OCI-LY3 (cell line): ENCODE results near the gene GPR18.

Source experiments
- H2AFZ ChIP-seq: fragments of 200-600, 300-600 bp; shearing (Covaris generic); 2 replicates; pipeline ENCODE4 v1.6.0; 2014; ENCODE audit warnings: antibody characterized with exemption, low read depth, low read length
- H3K27ac ChIP-seq: fragments of 200-600, 300-600 bp; sonication (generic); 2 replicates; pipeline ENCODE4 v1.5.1; 2014; ENCODE audit warnings: mild to moderate bottlenecking, low read length, moderate library complexity, mixed read lengths
- H3K27me3 ChIP-seq: fragments of 200-600, 300-600 bp; sonication (generic); 2 replicates; pipeline ENCODE4 v1.6.1; 2014; ENCODE audit warnings: low read depth, low read length, mixed read lengths
- H3K36me3 ChIP-seq: fragments of 200-600, 300-600 bp; sonication (generic); replicated peaks from 2 replicates; pipeline ENCODE3; 2014; ENCODE audit warnings: low read depth, low read length, mixed read lengths
- H3K4me1 ChIP-seq: fragments of 300-600, 200-600 bp; sonication (generic); 2 replicates; pipeline ENCODE4 v1.6.1; 2014; ENCODE audit warnings: low read length, mixed read lengths
- H3K4me2 ChIP-seq: fragments of 200-600, 300-600 bp; sonication (generic); 2 replicates; pipeline ENCODE4 v1.6.1; 2014; ENCODE audit warnings: low read length, mixed read lengths
- H3K4me3 ChIP-seq: fragments of 300-600, 200-600 bp; sonication (generic); 2 replicates; pipeline ENCODE4 v1.5.1; 2014; ENCODE audit warnings: antibody characterized with exemption, mild to moderate bottlenecking, low read length, moderate library complexity
- H3K79me2 ChIP-seq: fragments of 300-600, 200-600 bp; shearing (Covaris generic); 2 replicates; pipeline ENCODE4 v1.6.1; 2014; ENCODE audit warnings: mild to moderate bottlenecking, low read length, mixed read lengths
- H3K9ac ChIP-seq: fragments of 300-600, 200-600 bp; shearing (Covaris generic); 2 replicates; pipeline ENCODE4 v1.6.0; 2014; ENCODE audit warnings: mild to moderate bottlenecking, low read length, moderate library complexity
- H3K9me3 ChIP-seq: fragments of 200-600, 300-600 bp; shearing (Covaris generic); 2 replicates; pipeline ENCODE4 v1.6.1; 2014; ENCODE audit warnings: low read length, mixed read lengths; ENCODE audit not compliant: insufficient read depth
- H4K20me1 ChIP-seq: fragments of 200-600, 300-600 bp; sonication (generic); 2 replicates; pipeline ENCODE4 v1.6.1; 2016; ENCODE audit warnings: low read length, mixed read lengths; ENCODE audit not compliant: insufficient read depth
- EZH2phosphoT487 ChIP-seq: fragments of 200-600 bp; shearing (Covaris generic); IDR thresholded peaks from 2 replicates; pipeline ENCODE4 v1.6.1; 2018; ENCODE audit warnings: antibody characterized with exemption, mixed run types, low read depth
- TF ChIP-seq, protein P1 (sequence below): fragments of 200-600, 300-600 bp; sonication (generic); IDR thresholded peaks from 2 replicates; pipeline ENCODE4 v1.5.1; 2014; ENCODE audit warnings: antibody characterized with exemption, low read length, low read depth

The GPR18 gene

DNA sequence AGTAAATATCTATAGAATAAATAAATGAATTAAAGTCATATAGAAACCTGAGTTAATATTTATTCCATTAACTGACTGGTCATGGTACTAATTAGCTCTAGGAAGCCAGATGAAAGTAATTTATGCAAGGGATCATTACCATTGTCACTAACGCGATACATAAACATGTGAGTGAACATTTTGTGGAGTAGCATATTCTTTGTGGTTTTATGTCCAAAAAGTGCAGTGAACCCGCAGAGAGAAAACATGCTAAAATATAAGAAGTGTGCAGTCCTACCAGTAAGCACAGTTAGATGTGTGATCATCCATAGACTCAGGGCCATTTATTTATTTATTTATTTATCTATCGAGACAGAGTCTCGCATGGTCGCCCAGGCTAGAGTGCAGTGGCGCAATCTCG lies 47.4 kb upstream of the GPR18 start:
- peaks cover 48% of the 10 kb centered on the region for H4K20me1 ChIP-seq
- H3K9ac ChIP-seq: peak overlapping the region; percentile 79
- H3K9me3 ChIP-seq: peaks cover 6% of the 10 kb centered on the region
- H3K4me2 ChIP-seq: peak overlapping the region; percentile 86
- H3K79me2 ChIP-seq: peaks cover 75% of the 10 kb centered on the region
- TF ChIP-seq, protein P1, sequence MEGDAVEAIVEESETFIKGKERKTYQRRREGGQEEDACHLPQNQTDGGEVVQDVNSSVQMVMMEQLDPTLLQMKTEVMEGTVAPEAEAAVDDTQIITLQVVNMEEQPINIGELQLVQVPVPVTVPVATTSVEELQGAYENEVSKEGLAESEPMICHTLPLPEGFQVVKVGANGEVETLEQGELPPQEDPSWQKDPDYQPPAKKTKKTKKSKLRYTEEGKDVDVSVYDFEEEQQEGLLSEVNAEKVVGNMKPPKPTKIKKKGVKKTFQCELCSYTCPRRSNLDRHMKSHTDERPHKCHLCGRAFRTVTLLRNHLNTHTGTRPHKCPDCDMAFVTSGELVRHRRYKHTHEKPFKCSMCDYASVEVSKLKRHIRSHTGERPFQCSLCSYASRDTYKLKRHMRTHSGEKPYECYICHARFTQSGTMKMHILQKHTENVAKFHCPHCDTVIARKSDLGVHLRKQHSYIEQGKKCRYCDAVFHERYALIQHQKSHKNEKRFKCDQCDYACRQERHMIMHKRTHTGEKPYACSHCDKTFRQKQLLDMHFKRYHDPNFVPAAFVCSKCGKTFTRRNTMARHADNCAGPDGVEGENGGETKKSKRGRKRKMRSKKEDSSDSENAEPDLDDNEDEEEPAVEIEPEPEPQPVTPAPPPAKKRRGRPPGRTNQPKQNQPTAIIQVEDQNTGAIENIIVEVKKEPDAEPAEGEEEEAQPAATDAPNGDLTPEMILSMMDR: no peak
- TF ChIP-seq EZH2phosphoT487: no peak
- peak overlapping the region; percentile 84 for H3K4me3 ChIP-seq
- H3K27me3 ChIP-seq: no peaks in the 10 kb centered on the region; the same call in 1 of the 2 replicates
- H3K36me3 ChIP-seq: peaks cover 61% of the 10 kb centered on the region
- H3K27ac ChIP-seq: no peak overlapping the region; the same call in 1 of the 2 replicates
- H3K4me1 ChIP-seq: peaks cover 77% of the 10 kb centered on the region
- H2AFZ ChIP-seq: no peak overlapping the region

- peaks cover 77% of the 10 kb centered on the region for H3K4me1 ChIP-seq
- peaks cover 6% of the 10 kb centered on the region for H3K9me3 ChIP-seq
- H3K4me2 ChIP-seq: peak overlapping the region; percentile 86
- no peak overlapping the region for H2AFZ ChIP-seq
- no peak overlapping the region; the same call in 1 of the 2 replicates for H3K27ac ChIP-seq
- H3K79me2 ChIP-seq: peaks cover 79% of the 10 kb centered on the region
- H3K36me3 ChIP-seq: peaks cover 65% of the 10 kb centered on the region
- H3K4me3 ChIP-seq: peak overlapping the region; percentile 84
- peak overlapping the region; percentile 79 for H3K9ac ChIP-seq
- TF ChIP-seq, protein P1: no peak
- no peak for TF ChIP-seq EZH2phosphoT487
- H3K27me3 ChIP-seq: no peaks in the 10 kb centered on the region; the same call in 1 of the 2 replicates
- peaks cover 52% of the 10 kb centered on the region for H4K20me1 ChIP-seq
Observed at GRCh38 chr13:99305158-99305557, 47.0 kb upstream of the GPR18 start.

DNA sequence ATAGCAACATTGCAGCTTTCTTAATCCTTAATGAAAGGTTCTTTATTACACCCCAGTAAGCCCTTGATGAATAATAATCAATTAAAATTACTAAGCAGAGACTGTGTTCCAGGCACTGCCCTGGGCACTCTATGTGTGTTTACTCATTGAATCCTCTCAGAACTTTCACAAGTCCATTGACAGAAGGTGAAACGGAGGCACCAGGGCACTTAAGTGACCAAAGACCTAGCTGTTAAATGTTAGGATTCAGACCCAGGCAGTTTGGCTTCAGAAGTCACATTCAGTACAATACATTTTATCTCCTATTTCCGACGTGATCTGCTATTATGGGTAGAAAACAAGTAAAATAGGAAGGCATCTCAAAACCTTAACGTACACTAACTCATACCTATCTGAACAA lies 46.4 kb upstream of the GPR18 start:
- peak overlapping the region; percentile 35; the same call in 1 of the 2 replicates for H3K27ac ChIP-seq

DNA sequence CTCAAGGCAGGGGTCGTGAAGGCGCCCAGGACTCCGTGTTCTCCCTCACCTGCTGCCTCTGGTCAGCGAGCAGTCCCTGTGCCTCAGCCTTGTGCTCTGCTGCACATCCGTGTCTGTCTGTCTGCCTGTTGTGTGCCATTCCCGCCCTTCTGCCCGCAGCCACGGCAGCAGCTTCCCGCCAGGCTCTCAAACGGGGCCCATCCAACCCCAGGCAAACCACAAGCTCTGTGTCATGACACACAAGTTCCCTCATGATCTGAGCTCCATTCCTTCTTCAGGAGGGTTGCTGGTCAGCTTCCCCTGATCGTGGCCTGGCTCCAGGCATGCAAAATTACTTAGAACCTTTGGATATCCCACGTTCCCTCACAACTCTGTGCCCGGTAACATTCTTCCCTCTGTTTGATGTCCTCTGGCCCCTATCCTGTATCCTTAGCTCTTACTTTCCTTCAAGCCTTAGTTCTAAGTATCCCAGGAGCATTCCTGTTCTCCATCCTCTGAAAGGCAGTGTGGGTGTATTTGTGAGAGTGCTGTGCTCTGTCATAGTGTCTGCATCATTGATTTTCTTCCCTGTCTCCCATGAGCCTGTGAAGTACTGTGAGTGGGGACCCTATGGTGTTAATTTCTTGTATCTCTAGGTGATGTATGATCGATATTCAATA lies 45.8 kb upstream of the GPR18 start:
- peaks cover 65% of the 10 kb centered on the region for H3K36me3 ChIP-seq
- H3K9me3 ChIP-seq: peaks cover 6% of the 10 kb centered on the region
- peak overlapping the region; percentile 79 for H3K9ac ChIP-seq
- no peak overlapping the region for H2AFZ ChIP-seq
- H4K20me1 ChIP-seq: peaks cover 64% of the 10 kb centered on the region
- H3K27ac ChIP-seq: peak overlapping the region; percentile 35; the same call in 1 of the 2 replicates
- H3K4me1 ChIP-seq: peaks cover 83% of the 10 kb centered on the region
- H3K4me3 ChIP-seq: peak overlapping the region; percentile 84
- no peak for TF ChIP-seq EZH2phosphoT487
- TF ChIP-seq, protein P1: no peak
- H3K4me2 ChIP-seq: peak overlapping the region; percentile 86
- H3K79me2 ChIP-seq: peaks cover 91% of the 10 kb centered on the region
- no peaks in the 10 kb centered on the region; the same call in 1 of the 2 replicates for H3K27me3 ChIP-seq

More for the DNA sequence above, 46.4 kb upstream of the GPR18 start:
- Histone ChIP-seq H4K20me1 (peaks cover 59% of the 10 kb centered on the region), H3K4me2 (peak overlapping the region; percentile 86), H2AFZ (no peak overlapping the region), H3K4me1 (peaks cover 78% of the 10 kb centered on the region), H3K79me2 (peaks cover 85% of the 10 kb centered on the region), H3K9me3 (peaks cover 6% of the 10 kb centered on the region), H3K36me3 (peaks cover 68% of the 10 kb centered on the region), H3K9ac (peak overlapping the region; percentile 79), H3K27me3 (no peaks in the 10 kb centered on the region; the same call in 1 of the 2 replicates), H3K4me3 (peak overlapping the region; percentile 84)
- TF ChIP-seq, protein P1: no peak
- no peak for TF ChIP-seq EZH2phosphoT487
